H1 (cell line): ENCODE results near the gene CPA2. TPM values are rescaled to one million over a fixed set of nuclear protein-coding genes. Genes with fewer than 3 reads are reported as not detected.
A peak's percentile ranks its signal among the peaks of the same experiment; 100 is the strongest.

Source experiments
- CTCF ChIA-PET: fragments of 300-600 bp; sonication (Branson Sonifier 250); formaldehyde crosslinking; loops from one replicate; lab custom pipeline; 2021; ENCODE audit not compliant: partially characterized antibody; lab: Charles Lee
- POLR2A ChIA-PET: fragments of 300-600 bp; sonication (Branson Sonifier 250); formaldehyde crosslinking; loops from one replicate; lab custom pipeline; 2021; ENCODE audit warnings: inconsistent platforms; ENCODE audit not compliant: partially characterized antibody; lab: Charles Lee
- DNase-seq, 2 experiments: peaks; one replicate each; pipeline versions ENCODE4 v3.0.0 to v3.0.0-alpha.2; 2010 to 2022; ENCODE audit warnings: low spot score in 2 of 2, low read depth in 1 of 2, mixed read lengths in 1 of 2
- FAIRE-seq: peaks from 2 replicates; lab custom pipeline; 2011; peaks lifted over from hg19 to GRCh38; lab: Jason Lieb, UNC
- H2AFZ ChIP-seq: 2 replicates; pipeline ENCODE4 v1.8.1; 2012; ENCODE audit warnings: low read length, inconsistent platforms
- H2AK5ac ChIP-seq: 2 replicates; pipeline ENCODE4 v1.6.1; 2013; ENCODE audit warnings: low read depth, low read length
- H2BK120ac ChIP-seq: replicated peaks from 2 replicates; pipeline ENCODE3; 2013; ENCODE audit warnings: low read depth, low read length, inconsistent platforms
- H2BK12ac ChIP-seq: 2 replicates; pipeline ENCODE4 v1.6.1; 2013; ENCODE audit warnings: low read depth, low read length
- H2BK15ac ChIP-seq: 2 replicates; pipeline ENCODE4 v1.6.1; 2013; ENCODE audit warnings: low read length
- H2BK20ac ChIP-seq: 2 replicates; pipeline ENCODE4 v1.6.1; 2013; ENCODE audit warnings: low read length
- H2BK5ac ChIP-seq: 2 replicates; pipeline ENCODE4 v1.6.1; 2013; ENCODE audit warnings: low read depth, low read length
- H3K14ac ChIP-seq: 2 replicates; pipeline ENCODE4 v1.6.1; 2013; ENCODE audit warnings: inconsistent platforms; ENCODE audit not compliant: insufficient read length
- H3K18ac ChIP-seq: 2 replicates; pipeline ENCODE4 v1.6.1; 2013; ENCODE audit warnings: low read length; ENCODE audit errors: extremely low read depth
- H3K23ac ChIP-seq: 2 replicates; pipeline ENCODE4 v1.6.1; 2013; ENCODE audit warnings: inconsistent platforms; ENCODE audit not compliant: insufficient read length
- H3K23me2 ChIP-seq: 2 replicates; pipeline ENCODE4 v1.6.1; 2013; ENCODE audit warnings: low read depth, low read length
- H3K27ac ChIP-seq: 2 replicates; pipeline ENCODE4 v1.6.1; 2011; ENCODE audit warnings: low read depth, low read length, inconsistent platforms
- H3K27me3 ChIP-seq, 4 experiments: replicated peaks in 1 of 4; 1 replicate in 1 of 4; 2 replicates in 3 of 4; pipeline versions ENCODE4 v1.6.1 to v1.8.1; 2011 to 2013; ENCODE audit warnings: low read length in 3 of 4, mild to moderate bottlenecking in 3 of 4, inconsistent platforms in 2 of 4, mixed read lengths in 2 of 4, moderate library complexity in 1 of 4; ENCODE audit not compliant: control insufficient read depth in 3 of 4, insufficient read depth in 3 of 4; ENCODE audit errors: extremely low read depth in 1 of 4
- H3K36me3 ChIP-seq, 4 experiments: 2 replicates each; pipeline versions ENCODE4 v1.6.1 to v1.8.1; 2011 to 2013; ENCODE audit warnings: mild to moderate bottlenecking in 4 of 4, low read length in 3 of 4, moderate library complexity in 2 of 4, control low read depth in 1 of 4, inconsistent platforms in 1 of 4; ENCODE audit not compliant: insufficient read depth in 4 of 4, control insufficient read depth in 2 of 4
- H3K4ac ChIP-seq: replicated peaks from 2 replicates; pipeline ENCODE3; 2013; ENCODE audit warnings: low read length, low read depth, mixed read lengths, inconsistent platforms; ENCODE audit not compliant: insufficient read length
- H3K4me1 ChIP-seq, 4 experiments: replicated peaks in 1 of 4; 1 replicate in 1 of 4; 2 replicates in 3 of 4; pipeline versions ENCODE4 v1.6.1 to v1.8.1; 2011 to 2013; ENCODE audit warnings: low read length in 3 of 4, inconsistent platforms in 2 of 4, mixed read lengths in 1 of 4; ENCODE audit not compliant: insufficient read depth in 4 of 4, control insufficient read depth in 3 of 4
- H3K4me2 ChIP-seq, 2 experiments: 2 replicates each; pipeline versions ENCODE4 v1.6.1 to v1.8.1; 2011 to 2013; ENCODE audit warnings: low read depth in 2 of 2, low read length in 2 of 2, control low read depth in 1 of 2, inconsistent platforms in 1 of 2, mild to moderate bottlenecking in 1 of 2; ENCODE audit not compliant: insufficient read depth in 1 of 2
- H3K4me3 ChIP-seq, 4 experiments: fragments of 200-600, 300-600 bp in 1 of 4; sonication (generic), shearing (Covaris generic), sonication (Bioruptor Twin) in 1 of 4; 2 replicates each; pipeline versions ENCODE4 v1.5.1 to v1.8.1; 2011 to 2016; ENCODE audit warnings: low read length in 4 of 4, low read depth in 3 of 4, control low read depth in 2 of 4, inconsistent platforms in 2 of 4, mild to moderate bottlenecking in 2 of 4, mixed read lengths in 1 of 4, moderate library complexity in 1 of 4; ENCODE audit not compliant: insufficient read depth in 2 of 4; ENCODE audit errors: extremely low read depth in 1 of 4
- H3K56ac ChIP-seq: replicated peaks from 2 replicates; pipeline ENCODE3; 2013; ENCODE audit warnings: low read depth, mild to moderate bottlenecking, mixed read lengths, low read length, inconsistent platforms; ENCODE audit not compliant: insufficient read length
- H3K79me1 ChIP-seq: 2 replicates; pipeline ENCODE4 v1.6.1; 2013; ENCODE audit warnings: low read depth, low read length, control low read depth
- H3K79me2 ChIP-seq, 2 experiments: 2 replicates each; pipeline versions ENCODE4 v1.6.1 to v1.8.1; 2012 to 2013; ENCODE audit warnings: low read length in 2 of 2, mild to moderate bottlenecking in 2 of 2, inconsistent platforms in 1 of 2; ENCODE audit not compliant: insufficient read depth in 2 of 2, control insufficient read depth in 1 of 2
- H3K9ac ChIP-seq, 4 experiments: replicated peaks in 1 of 4; 1 replicate in 1 of 4; 2 replicates in 3 of 4; pipeline versions ENCODE4 v1.6.1 to v1.8.1; 2011 to 2013; ENCODE audit warnings: low read depth in 3 of 4, low read length in 3 of 4, control low read depth in 2 of 4, mild to moderate bottlenecking in 2 of 4, moderate library complexity in 2 of 4, inconsistent platforms in 1 of 4; ENCODE audit errors: extremely low read depth in 1 of 4
- H3K9me3 ChIP-seq, 2 experiments: 2 replicates each; pipeline versions ENCODE4 v1.6.1 to v1.8.1; 2012 to 2013; ENCODE audit warnings: mild to moderate bottlenecking in 2 of 2, moderate library complexity in 2 of 2, control low read depth in 1 of 2, inconsistent platforms in 1 of 2, low read depth in 1 of 2, low read length in 1 of 2, mixed read lengths in 1 of 2; ENCODE audit not compliant: insufficient read depth in 2 of 2
- H4K20me1 ChIP-seq, 2 experiments: replicated peaks in 1 of 2; 2 replicates each; pipeline versions ENCODE3 to v1.8.1; 2011 to 2013; ENCODE audit warnings: inconsistent platforms in 2 of 2, low read length in 2 of 2, mild to moderate bottlenecking in 1 of 2; ENCODE audit not compliant: insufficient read depth in 2 of 2, control insufficient read depth in 1 of 2
- H4K5ac ChIP-seq: 2 replicates; pipeline ENCODE4 v1.6.1; 2013; ENCODE audit warnings: low read length, low read depth, mixed read lengths, inconsistent platforms; ENCODE audit not compliant: insufficient read length
- H4K8ac ChIP-seq: 2 replicates; pipeline ENCODE4 v1.8.0; 2013; ENCODE audit warnings: mild to moderate bottlenecking, moderate library complexity, low read length, inconsistent platforms; ENCODE audit not compliant: insufficient read depth; ENCODE audit errors: extremely low read depth
- H4K91ac ChIP-seq: replicated peaks from 2 replicates; pipeline ENCODE3; 2013; ENCODE audit warnings: low read length, mixed read lengths, inconsistent platforms; ENCODE audit not compliant: insufficient read length
- ATF3 ChIP-seq: IDR thresholded peaks from 2 replicates; pipeline ENCODE4 v1.6.1; 2011; ENCODE audit warnings: low read depth, mild to moderate bottlenecking, low read length; ENCODE audit not compliant: insufficient read depth
- CBX5 ChIP-seq: fragments of 300-800, 300-1000 bp; sonication (generic); IDR thresholded peaks from 2 replicates; pipeline ENCODE4 v1.7.1; 2016; ENCODE audit warnings: antibody characterized with exemption, low read length, low read depth
- CEBPB ChIP-seq: IDR thresholded peaks from 2 replicates; pipeline ENCODE4 v1.6.1; 2012; ENCODE audit warnings: low read depth, low read length
- POU5F1 ChIP-seq: IDR thresholded peaks from 2 replicates; pipeline ENCODE4 v1.6.1; 2011; ENCODE audit warnings: low read depth, mild to moderate bottlenecking, low read length, moderate library complexity
- RXRA ChIP-seq: IDR thresholded peaks from 2 replicates; pipeline ENCODE4 v1.6.1; 2011; ENCODE audit warnings: low read depth, mild to moderate bottlenecking, low read length, moderate library complexity; ENCODE audit not compliant: insufficient read depth
- SRF ChIP-seq: IDR thresholded peaks from 2 replicates; pipeline ENCODE4 v1.6.1; 2011; ENCODE audit warnings: mild to moderate bottlenecking, low read depth, low read length, moderate library complexity
- ZNF274 ChIP-seq: IDR thresholded peaks from 2 replicates; pipeline ENCODE4 v1.7.0; 2012; ENCODE audit warnings: low read length, borderline replicate concordance; ENCODE audit errors: extremely low read depth
- WGBS, 2 experiments: shearing (Covaris generic) in 1 of 2; methylation state at CpG; one replicate each; pipeline versions ENCODE4 v1.1.6 to v1.1.7; 2013 to 2015; ENCODE audit warnings: low lambda C conversion rate in 2 of 2, mixed read lengths in 2 of 2, inconsistent platforms in 1 of 2, low coverage in 1 of 2, missing lambda C conversion rate in 1 of 2; ENCODE audit not compliant: insufficient replicate concordance in 2 of 2, insufficient coverage in 1 of 2, insufficient read length in 1 of 2; ENCODE audit errors: extremely low coverage in 1 of 2, missing lambda C conversion rate in 1 of 2; 5-methylcytosine and 5-hydroxymethylcytosine counted together
- polyA plus RNA-seq, 7 experiments: library from polyadenylated mRNA; depleted of rRNA in 3 of 7; stranded (reverse) in 5 of 7; unstranded in 2 of 7; fragments of >200 nt in 5 of 7; fragments of 200-250 nt in 2 of 7; gene quantifications; 1 replicate in 5 of 7; 2 replicates in 1 of 7; 4 replicates in 1 of 7; pipeline versions ENCODE4 v1.2.1 to v1.2.3, GENCODE V29; 2011 to 2013; ENCODE audit warnings: missing spikeins in 2 of 7, mixed read lengths in 2 of 7
- total RNA-seq: library from RNA; stranded (reverse); fragmentation: NEBNext Ultra II Directional; extraction: Animal tissue kit (Norgen Biotek cat#: 25700); gene quantifications from 2 replicates; pipeline ENCODE4 v1.2.1, GENCODE V29; 2021

The CPA2 gene
- total and polyA plus RNA-seq, 2 of the 8 experiments (the other 6 are each of a cell fraction or from before 2014, with no cell fraction given) = 0.21 TPM; not detected in 1

- no peaks in the 10 kb centered on the region for H3K79me2 ChIP-seq
- H2BK5ac ChIP-seq = no peak overlapping the region
- H3K79me1 ChIP-seq = no peaks in the 10 kb centered on the region
- no peak overlapping the region for H4K5ac ChIP-seq
- no peaks in the 10 kb centered on the region for H3K23me2 ChIP-seq
- H4K91ac ChIP-seq = no peak overlapping the region
- no peak overlapping the region for H3K14ac ChIP-seq
- no peak overlapping the region for H4K8ac ChIP-seq
- POLR2A ChIA-PET = no interaction called here
- H4K20me1 ChIP-seq = no peaks in the 10 kb centered on the region
- 81% methylated on average over 6 of the region's 6 CpGs; no CpG with 5 or more reads in 1 of the 2 experiments for WGBS, 2 experiments
- no peaks in the 10 kb centered on the region for H3K27me3 ChIP-seq
- H3K4me1 ChIP-seq = no peaks in the 10 kb centered on the region
- no peak overlapping the region for H3K4me3 ChIP-seq
- no peak overlapping the region for H2AK5ac ChIP-seq
- H2BK120ac ChIP-seq = no peak overlapping the region
- H3K18ac ChIP-seq = no peak overlapping the region
- H3K27ac ChIP-seq = no peak overlapping the region
- H2AFZ ChIP-seq = no peak overlapping the region
- H3K4ac ChIP-seq = no peak overlapping the region
- FAIRE-seq = no peak
- H3K9ac ChIP-seq = no peak overlapping the region
- no peak overlapping the region for H2BK12ac ChIP-seq
- H3K56ac ChIP-seq = no peak overlapping the region
- H3K4me2 ChIP-seq = no peak overlapping the region
- 0 out of 2 replicates have a peak overlapping the region, but pooled peaks have one; percentile 53 for H2BK15ac ChIP-seq
- DNase-seq = no peak
- H2BK20ac ChIP-seq = no peak overlapping the region
- H3K23ac ChIP-seq = no peak overlapping the region
- CTCF ChIA-PET = no interaction called here
- no peaks in the 10 kb centered on the region for H3K36me3 ChIP-seq
- H3K9me3 ChIP-seq = 0 out of 4 replicates have a peak, but pooled peaks cover 0 to 2% of the 10 kb centered on the region in 2 experiments
- TF ChIP-seq CEBPB (no peak), POU5F1 (no peak), SRF (no peak), ATF3 (no peak), RXRA (no peak), CBX5 (no peak), ZNF274 (no peak)
Observed at GRCh38 chr7:130290745-130291144, 24.1 kb downstream of the CPA2 start.
